HL-60/S4 (cell line): ENCODE measurements around the gene TMEM202.
"Not testable (repeated sequence)": the region's sequence is repeated elsewhere in the genome, so short reads cannot be mapped to it uniquely, and the experiment has no call there.

ENCODE experiments used
- in situ Hi-C: fragments of 300-500 bp; cut with MboI; formaldehyde crosslinking; loops from 2 replicates; pipeline ENCODE4 v1.14.3; 2022; ENCODE audit warnings: low sequenced_read_pairs

The TMEM202 gene

GRCh38 chr15:72397796-72398588 lies at the start of gene TMEM202:
Gene TMEM202, plus strand, starts transcription at chr15:72398305. Its CDS starts 22 bp downstream, at chr15:72398327.
- in situ Hi-C loops, result no loop called here

DNA sequence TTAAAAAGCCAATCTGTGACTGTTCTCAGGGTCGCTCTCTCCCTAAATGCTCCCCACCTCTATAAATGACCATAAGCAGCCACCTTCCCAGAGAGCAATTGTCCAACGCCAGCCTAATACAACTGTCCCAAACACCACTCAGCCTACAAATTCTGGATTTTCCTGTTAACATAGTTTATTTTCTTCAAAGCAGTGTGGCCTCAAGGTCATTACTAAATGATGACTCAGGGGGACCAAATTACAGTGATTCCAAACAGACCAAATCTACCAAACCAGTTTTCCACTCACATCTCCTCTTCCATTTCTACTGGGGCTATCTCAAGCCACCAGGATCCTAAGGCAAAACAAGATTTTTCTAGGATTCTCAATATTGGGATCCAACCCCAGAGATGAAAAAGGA lies 44.8 kb upstream of the TMEM202 start:
- in situ Hi-C loops, result no loop called here

DNA sequence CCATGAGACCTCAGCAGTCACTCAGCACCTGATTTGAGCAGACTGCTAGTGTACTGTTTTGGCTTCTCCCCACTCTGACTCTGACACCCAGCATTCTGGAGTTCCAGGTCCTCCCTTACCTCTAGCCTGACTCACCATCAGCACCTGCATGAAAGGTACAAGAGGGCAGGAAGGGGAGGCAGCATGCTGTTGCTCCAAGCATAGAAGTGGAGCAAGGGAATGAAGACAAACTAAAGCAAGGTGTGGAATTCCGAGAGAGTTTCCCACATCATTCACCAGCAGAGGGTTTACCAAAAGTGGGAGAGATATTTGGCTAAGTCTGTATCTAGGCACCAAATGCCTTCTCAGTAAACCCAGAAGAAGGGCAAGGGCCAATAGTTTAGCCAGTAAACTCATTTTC lies 43.6 kb upstream of the TMEM202 start:
- in situ Hi-C loops, result no loop called here

- in situ Hi-C loops, result no loop called here
These were observed 40.0 kb upstream of the TMEM202 start for GRCh38 chr15:72358121-72358520.

- in situ Hi-C loops, result no loop called here
These were observed 39.4 kb upstream of the TMEM202 start for GRCh38 chr15:72358650-72359171.

- in situ Hi-C loops, result no loop called here
These were observed 36.9 kb upstream of the TMEM202 start for GRCh38 chr15:72361176-72361575.

- in situ Hi-C loops, result no loop called here
These were observed 32.3 kb upstream of the TMEM202 start for GRCh38 chr15:72365844-72366243.

GRCh38 chr15:72368325-72368724 lies 29.8 kb upstream of the TMEM202 start:
- in situ Hi-C loops, result no loop called here

- in situ Hi-C loops, result no loop called here
These were observed 29.2 kb upstream of the TMEM202 start for GRCh38 chr15:72368899-72369298.

DNA sequence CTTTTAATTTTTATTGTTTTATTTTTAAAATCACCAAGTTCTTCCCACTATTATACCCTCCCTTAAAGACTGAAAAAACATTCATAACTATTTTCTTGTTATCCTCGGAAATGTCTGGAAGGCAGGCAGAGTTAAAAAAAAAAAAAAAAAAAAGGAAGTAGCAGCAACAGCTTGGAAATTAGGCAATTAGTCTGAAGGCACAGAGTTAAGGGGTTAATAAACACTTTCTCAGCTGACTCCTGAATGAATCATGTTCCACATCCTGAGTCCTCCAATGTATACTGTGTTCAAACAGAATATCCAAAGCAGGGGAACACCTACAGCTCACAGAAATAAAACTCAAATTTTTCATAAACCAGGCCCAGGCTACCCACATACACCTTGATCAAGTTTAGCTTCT lies 28.1 kb upstream of the TMEM202 start:
- in situ Hi-C loops, result no loop called here

- in situ Hi-C loops, result no loop called here
These were observed 25.7 kb upstream of the TMEM202 start for GRCh38 chr15:72372361-72372760.

DNA sequence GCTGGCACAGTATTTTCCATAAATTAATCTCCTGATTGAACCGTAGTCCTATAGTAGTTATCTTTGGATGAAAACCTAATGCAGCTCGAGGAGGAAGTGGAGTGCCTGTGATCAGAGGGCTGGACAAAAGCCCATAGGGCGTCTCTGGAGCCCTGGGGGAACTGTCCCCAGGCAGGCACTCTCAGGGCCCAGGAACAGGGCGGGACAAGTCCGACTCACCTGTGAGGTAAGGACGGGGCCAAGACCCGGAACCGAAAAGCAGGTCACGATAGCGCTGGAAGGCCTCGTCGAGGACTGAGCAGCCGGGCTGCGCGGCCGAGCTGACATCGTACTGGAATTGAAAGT lies 22.6 kb upstream of the TMEM202 start:
- in situ Hi-C loops, result no loop called here

- in situ Hi-C loops, result no loop called here
These were observed 22.1 kb upstream of the TMEM202 start, which contains the start of gene HEXA for GRCh38 chr15:72375846-72376581. Gene HEXA, minus strand, starts transcription at chr15:72376014. Its CDS starts 42 bp downstream, at chr15:72375972.

- in situ Hi-C loops, result no loop called here
These were observed 20.8 kb upstream of the TMEM202 start for GRCh38 chr15:72377331-72377730.

- in situ Hi-C loops, result not testable (repeated sequence)
These were observed 19.0 kb upstream of the TMEM202 start for GRCh38 chr15:72379106-72379505.

- in situ Hi-C loops, result no loop called here
These were observed 18.2 kb upstream of the TMEM202 start for GRCh38 chr15:72379856-72380430.

DNA sequence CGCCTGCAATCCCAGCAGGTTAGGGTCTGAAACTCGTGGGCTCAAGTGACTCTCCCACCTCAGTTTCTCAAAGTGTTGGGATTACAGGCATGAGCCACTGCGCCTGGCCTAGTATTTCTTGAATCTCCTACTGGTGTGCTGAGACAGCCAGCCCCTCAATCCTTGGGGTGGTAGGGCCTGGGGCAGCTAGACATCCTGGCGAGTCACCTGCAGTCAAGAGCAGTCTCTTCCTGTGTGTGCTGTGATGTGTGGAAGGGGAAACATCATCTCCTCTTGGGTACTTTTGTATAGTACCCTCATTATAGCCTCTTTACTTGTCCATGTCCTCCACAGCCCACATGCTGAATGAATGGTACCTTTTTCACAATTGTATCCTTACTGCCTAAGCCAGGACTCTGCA lies 17.4 kb upstream of the TMEM202 start:
- in situ Hi-C loops, result no loop called here

DNA sequence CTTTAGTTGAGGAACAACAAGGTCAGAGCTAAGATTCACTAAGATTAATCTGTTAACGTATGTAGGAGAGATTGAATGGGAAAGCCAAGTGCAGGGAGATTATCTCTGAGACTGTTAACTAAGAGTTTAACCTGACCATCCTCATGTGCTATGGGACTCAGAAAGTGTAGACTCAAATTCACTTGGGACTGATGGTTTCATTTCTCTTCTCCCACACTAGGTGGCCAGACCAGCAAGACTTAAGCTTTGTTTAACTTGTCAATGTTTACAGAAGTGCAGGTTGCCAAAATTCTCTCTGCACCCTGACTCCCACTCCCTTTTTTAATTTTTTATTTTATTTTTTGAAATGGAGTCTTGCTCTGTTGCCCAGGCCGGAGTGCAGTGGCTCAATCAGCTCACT lies 16.0 kb upstream of the TMEM202 start:
- in situ Hi-C loops, result no loop called here

DNA sequence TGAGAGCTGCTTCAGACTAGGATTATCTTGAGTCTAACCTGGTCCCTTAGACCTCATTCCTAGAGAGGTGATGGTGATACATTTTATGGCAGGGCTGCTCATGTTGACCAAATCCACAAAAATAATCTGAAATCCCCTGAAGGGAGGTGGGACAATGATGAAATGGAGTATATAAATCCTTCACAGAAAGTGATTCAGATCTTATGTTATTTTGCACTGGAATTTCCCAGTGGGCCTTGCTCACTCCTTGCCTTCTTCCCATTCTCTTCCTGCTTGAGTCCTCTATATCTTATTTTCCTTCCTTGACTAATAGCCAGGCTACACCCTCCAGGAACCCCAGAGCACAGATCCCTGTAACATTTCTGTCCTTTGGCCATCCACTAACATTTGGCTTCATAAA lies 10.4 kb upstream of the TMEM202 start:
- in situ Hi-C loops, result no loop called here

DNA sequence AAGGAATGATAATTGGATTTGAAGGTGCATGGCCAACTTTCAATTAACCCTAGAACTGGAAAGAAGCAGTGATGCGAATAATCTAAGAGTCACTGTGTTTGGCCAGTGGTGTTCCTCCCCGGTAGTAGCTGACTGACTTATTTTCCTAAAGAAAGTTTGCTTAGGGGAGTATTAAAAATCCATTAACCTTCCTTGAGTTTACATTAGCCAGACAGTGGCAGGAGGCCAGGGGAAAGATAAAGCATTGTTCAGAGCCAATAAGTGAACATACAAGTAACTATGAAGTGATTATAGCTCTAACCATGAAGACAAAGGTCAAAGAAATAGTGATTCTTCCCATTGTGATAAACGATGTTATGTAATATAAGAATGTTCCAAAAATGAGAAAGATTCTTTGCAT lies 8.9 kb upstream of the TMEM202 start:
- in situ Hi-C loops, result no loop called here

DNA sequence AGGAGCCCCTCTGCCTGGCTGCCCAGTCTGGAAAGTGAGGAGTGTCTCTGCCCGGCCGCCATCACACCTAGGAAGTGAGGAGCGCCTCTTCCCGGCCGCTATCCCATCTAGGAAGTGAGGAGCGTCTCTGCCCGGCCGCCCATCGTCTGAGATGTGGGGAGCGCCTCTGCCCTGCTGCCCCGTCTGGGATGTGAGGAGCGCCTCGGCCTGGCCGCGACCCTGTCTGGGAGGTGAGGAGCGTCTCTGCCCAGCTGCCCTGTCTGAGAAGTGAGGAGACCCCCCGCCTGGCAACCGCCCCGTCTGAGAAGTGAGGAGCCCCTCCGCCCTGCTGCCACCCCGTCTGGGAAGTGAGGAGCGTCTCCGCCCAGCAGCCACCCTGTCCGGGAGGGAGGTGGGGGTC lies 1.8 kb upstream of the TMEM202 start:
- in situ Hi-C loops, result not testable (repeated sequence)

- in situ Hi-C loops, result no loop called here
These were observed 543 bp downstream of the TMEM202 start for GRCh38 chr15:72398648-72399047.
